NK-92 treated with Interleukin-12 subunit alpha and Interleukin-12 subunit beta, amount 100 ng/mL, for 24 hours (cell line): ENCODE measurements around the gene FRMD4A.
"Not testable (repeated sequence)": the region's sequence is repeated elsewhere in the genome, so short reads cannot be mapped to it uniquely, and the experiment has no call there.

ENCODE experiments used
- DNase-seq: peaks from one replicate; lab custom pipeline; 2025; lab: John Stamatoyannopoulos, UW

FRMD4A gene

DNA sequence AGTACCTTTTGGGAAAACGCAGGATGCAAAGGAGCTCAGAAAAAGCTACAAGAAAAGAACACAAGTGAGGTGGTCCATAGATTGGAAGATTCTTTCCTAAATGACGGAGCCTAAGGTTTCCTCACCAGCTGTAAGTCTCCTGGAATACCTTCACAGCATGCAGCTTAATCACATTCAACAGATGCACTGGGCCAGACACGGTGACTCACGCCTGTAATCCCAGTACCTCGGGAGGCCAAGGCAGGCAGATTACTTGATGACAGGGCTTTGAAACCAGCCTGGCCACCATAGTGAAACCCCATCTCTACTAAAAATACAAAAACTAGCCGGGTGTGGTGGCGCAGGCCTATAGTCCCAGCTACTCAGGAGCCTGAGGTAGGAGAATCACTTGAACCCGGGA is 228.7 kb downstream of the FRMD4A start:
- DNase-seq, result no peak

DNA sequence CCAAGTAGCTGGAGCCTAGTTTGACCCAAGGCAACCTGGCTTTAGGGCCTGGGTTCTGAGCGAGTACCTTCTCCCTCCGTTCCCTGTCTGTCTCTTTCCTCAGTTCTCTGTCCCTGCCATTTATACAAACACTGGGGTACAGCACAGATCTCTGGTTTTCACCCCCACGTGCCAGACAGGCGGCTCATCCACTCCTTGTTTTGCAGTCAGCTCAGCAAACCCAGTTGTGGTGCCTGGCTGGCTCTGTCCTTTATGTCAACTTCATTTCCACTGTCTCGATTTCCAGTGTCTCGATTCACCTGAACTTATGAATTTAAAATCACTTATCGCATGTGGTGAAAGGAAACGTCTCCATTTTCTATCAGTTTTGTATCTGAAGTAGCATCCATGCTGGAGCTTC is 230.8 kb downstream of the FRMD4A start:
- DNase-seq, result no peak

DNA sequence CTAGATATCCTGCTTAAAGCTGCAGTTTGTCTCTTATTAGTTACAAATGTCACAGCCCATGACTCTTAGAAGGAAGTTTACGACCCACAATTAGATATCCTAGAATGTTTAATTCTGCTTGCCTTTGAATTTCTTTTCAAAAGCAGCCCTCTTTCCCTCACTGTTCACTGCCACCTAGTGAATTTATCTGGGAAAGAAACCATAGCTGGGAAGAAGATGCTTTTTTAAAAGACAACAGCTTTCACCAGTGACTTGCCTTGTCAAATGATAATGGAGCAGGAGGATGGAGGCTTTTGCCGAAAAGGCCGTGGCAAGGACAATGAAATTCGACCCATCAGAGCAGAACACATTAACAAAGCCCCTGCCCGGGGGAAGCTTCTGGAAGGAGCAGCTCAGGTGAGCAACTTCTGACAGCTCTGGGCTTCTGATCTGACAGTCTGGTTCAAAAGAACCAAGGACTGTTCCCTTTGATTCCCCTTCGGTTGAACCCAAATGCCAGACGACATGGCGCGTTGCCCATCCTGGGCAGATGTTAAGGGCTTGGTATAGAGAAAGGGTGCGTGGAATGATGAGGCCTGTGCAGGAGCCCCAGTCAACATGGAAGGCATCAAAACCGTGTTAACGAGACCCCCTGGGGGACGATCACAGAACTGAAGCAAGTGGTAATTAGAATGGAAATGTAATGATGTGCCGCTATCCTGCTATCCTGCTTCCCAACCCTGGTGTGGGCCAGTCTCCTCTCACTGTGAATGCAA is 236.8 kb downstream of the FRMD4A start:
- DNase-seq, result no peak

DNA sequence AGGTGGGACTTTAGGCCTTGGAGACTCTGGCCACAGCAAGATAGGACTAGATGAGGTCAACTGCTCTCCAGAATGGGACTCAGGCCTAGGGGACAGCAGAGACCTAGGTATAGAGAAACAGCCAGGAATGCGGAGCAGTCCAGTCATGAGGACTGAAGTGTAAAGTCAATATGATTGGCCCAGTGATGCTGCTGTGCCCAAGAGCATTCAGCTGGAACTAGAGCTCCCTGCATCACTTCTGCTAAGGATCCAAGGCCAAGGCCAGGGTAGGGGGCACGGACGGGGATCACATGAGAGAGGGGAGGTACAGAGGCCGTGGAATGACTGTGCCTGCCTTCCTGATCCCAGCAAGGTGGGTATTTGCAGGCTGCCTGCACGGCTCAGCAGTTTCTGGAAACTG is 237.9 kb downstream of the FRMD4A start:
- no peak for DNase-seq

DNA sequence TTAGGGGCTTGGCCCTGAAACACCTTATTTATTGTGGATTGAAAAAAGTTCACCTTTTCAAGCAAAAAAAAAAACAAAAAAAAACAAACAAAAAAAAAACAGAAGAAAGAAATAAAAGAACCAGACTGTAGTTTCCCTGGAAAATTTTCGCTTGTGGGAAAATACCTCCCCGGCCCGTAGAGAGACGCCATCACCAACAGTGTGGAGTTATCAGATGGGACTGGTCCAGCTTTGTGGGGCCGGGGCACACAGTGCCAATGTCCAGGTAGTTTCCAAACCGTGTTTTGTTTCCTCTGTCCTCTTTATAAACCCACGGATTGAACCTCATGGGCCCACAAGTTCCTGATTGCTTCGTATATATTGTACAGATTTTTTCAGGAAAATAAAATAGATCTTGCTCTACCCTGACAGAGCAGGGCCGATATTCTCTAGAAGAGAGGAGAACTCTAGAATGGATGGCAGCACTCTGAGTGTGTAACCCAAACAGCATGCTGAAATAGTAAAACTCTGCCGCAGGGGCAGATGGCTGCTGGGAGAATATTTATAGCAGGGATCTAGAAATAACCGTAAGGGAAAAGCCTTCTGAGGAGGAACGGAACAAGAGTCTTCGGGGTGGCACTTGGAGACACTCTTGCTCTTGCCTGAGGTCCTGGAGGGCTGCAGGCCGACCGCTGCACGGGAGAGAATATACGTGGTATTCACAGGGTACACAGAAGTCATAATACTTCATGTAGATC is 241.0 kb downstream of the FRMD4A start:
- DNase-seq, result no peak

DNA sequence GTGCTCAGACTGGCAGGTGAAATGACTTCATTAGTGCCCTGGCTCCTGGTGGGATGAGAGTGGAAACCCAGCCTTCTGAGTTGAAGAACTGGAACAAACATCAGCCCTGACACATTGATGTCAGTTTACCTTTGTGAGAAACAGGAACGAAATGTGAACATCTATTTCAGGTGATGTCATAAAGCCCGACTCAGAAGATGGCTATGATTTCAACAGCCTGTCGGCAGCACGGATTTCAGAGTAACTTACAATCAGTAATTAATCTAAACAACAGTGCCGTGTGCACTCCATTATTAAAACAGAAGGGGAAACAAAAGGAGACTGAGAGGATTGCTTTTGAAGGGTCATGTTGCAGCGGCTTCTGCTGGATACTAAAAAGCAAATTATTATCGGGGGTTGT is 243.2 kb downstream of the FRMD4A start:
- DNase-seq, result no peak

DNA sequence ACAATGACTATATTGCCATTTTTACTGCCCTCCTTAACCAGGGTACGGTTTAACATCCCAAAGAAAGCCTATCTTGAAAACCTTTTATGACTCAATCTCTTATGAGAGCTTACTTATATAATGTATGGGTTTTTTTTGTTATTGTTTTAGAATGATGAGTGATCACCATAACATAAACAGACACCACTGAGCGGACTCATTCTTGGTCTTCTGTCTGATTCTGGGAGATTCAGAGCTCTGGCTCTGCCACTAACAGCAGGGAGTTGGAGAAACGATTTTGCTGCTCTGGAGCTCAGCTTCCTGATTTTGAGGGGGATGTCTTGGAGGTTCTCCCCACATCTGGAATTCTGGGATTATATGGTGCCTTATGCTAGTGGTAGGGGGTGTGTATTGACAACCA is 244.1 kb downstream of the FRMD4A start:
- no peak for DNase-seq

DNA sequence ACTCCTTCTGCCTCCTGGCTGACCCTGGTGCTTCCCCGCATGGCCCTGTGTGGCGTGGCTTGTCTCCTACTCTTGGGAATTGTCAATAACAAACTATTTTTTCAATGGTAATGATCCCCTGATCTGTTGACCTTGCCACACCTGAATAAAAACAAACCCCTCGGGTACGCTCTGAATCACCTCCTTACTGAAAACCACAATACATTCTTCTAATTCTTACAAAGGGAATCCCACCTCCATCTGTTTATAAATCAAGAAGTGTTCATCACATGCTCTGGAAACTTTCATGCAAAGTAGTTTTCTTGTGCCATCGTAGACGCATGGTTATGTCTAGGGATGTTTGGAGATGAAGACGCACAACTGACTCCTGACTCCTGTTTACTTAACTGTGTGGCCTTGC is 245.8 kb downstream of the FRMD4A start:
- DNase-seq, result no peak

DNA sequence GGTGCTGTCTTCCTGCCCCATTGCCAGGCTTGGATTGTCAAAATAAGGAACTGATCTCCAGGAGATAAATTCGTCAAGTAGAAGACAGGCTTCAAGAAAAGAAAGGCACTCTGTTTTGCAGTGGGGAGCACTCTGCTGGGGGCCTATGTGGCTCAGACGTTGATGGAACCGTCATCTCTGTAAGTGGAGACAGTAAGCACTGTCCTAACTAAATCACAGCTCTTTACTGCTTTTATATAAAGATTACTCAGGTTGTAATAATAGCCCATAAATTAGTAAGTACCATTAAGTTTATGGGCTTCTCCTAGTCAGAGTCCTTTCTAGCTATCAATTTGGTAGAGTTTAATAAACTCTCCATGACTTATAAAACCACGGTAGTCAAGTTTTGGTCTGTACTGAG is 249.9 kb downstream of the FRMD4A start:
- no peak for DNase-seq

DNA sequence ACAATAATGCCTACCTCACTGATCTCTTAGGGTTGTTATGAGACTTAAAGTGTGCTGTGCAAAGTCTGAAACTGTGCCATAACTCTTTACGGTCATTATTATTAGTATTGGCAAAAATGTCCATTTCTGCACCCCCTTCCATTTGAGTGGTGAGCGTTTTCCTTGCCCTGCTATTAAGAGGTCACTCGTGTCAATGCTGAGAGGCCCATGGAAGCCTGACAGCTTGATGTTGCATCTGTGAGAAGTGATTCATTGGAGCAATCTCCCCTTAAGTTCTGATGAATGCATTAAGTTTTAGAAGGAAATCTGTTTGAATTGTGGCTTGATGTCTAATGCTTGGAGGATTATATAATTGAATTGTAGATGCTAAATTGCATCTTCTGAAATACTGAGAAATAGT is 253.3 kb downstream of the FRMD4A start:
- no peak for DNase-seq

DNA sequence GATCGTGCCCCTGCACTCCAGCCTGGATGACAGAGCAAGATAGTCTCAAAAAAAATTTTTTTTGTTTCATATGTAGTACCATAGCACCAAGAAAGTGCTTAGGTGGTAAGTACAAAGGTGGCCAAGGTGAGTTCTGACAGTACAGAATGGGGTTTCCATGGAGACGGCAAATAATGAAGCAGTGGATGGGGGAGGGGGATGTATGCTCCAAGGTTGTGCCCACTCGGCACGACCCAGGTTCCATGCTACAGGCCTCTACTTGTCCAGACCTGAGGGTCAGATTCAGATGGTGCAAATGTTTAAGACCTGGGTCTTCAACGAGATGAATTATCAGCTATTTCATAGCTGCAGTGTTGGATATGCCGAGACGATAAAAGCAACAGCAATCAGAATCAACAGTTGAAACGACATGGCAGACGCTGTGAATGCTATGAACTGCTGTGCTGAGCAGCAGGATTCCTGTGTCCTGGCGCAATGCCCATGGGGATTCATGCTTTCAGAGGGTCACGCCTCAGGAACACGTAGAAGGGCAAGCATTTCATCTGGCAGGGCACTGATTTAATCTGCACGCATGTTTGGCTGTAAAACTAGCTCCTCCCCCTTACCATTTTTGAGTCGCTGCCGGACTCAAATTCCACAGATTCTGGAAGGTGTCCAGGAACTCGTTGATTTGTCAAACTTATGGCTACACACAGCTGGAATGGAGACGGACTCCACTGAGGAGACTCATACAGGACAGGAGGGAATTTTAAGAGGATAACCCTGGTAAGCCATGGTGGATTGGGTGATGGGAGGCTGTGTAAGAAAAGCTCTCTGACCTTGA is 256.5 kb downstream of the FRMD4A start:
- no peak for DNase-seq

DNA sequence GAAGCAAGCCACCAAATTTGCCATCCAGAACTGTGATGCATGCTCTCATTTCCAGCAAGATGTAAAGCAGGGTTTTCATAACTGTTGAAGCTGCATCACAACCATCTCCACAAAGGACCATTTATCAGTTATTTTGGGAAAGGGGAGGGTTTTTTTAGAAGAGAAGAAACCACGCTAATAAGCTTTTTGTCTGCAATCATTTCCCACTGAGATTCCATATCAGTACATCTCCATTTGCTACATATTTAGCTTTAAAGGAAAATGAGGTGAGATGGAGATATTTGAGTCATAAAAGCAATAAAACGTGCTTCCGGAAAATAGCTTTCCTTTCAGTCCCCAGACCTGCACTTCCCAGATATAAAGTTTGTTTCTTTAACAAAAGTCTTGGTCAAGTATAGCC is 258.2 kb downstream of the FRMD4A start:
- no peak for DNase-seq

DNA sequence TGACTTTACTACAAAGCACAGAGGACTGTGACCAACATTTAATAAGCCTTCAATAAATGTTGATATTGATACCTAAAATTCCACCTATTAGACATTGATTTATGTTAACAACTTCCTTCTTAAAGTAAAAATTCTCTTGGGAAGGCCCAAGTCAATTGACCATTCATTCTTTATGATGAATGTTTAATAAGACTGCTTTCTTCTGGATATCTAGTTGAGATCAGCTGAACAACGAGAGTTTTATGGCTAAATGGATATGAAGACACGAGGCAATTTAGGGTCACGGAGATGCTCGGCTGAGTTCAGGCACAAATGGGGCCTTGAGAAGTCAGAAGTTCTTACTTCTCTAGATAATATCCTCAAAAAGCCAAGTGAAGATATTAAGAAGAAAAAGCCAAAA is 258.8 kb downstream of the FRMD4A start:
- DNase-seq, result no peak

DNA sequence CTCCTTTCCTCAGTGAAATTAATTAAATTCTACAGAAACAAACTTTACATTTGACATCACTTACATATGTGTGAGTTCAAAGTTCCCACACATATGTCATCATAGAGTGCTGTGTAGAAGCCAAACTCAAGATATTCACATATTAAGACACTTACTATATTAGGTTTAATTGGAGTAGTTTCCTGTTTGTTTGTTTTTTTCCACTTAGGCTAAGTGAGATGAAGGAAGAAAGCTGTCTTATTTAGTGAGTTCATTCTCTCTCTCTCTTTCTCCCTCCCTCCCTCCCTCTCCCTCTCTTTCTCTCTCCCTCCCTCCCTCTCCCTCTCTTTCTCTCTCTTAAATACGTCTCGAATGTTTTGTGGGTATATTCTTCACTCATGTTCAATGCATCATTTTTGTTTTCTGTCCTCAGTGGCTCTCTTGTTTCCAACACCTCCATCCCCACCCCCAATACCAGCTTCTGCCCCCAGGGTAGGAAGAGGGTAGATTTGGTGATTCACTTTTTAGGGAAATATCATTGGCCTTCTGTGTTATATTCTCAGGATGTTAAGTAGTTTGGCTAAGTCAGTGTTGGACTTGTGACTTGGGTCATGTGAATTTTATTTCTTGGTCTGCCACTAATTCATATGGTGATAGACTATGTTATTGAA is 262.0 kb downstream of the FRMD4A start:
- no peak for DNase-seq

DNA sequence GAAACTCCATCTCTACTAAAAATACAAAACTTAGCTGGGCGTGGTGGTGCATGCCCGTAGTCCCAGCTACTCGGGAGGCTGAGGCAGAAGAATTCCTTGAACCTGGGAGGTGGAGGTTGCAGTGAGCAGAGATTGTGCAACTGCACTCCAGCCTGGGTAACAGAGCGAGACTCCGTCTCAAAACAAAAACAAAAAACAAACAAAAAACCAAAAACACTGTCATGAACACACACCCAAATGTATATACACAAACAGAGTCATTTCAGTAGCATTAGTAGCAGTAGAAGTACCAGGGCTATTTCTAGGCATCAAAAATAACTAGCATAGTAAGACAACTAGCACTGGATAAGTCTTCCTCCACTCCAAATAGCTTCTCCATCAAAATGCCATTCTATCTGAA is 263.1 kb downstream of the FRMD4A start:
- DNase-seq, result not testable (repeated sequence)

DNA sequence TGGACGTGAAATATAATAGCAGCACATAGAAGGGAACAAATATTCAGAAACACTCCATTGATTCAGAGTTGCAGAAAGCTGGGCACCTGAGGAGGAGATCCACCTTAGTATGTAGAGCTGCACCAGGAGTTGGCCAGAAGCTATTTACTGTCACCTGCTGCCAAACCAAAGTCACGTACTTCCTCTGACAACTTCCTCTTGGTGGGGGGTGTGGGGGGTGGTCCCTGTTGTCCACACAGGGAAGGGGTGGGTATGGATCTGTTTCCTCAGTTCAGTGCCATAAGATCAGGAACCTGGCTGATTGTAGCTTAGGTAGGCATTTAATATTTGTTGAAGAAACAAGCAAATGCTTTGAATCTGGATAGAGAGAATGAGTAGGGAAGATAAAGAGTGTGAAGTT is 264.6 kb downstream of the FRMD4A start:
- no peak for DNase-seq

DNA sequence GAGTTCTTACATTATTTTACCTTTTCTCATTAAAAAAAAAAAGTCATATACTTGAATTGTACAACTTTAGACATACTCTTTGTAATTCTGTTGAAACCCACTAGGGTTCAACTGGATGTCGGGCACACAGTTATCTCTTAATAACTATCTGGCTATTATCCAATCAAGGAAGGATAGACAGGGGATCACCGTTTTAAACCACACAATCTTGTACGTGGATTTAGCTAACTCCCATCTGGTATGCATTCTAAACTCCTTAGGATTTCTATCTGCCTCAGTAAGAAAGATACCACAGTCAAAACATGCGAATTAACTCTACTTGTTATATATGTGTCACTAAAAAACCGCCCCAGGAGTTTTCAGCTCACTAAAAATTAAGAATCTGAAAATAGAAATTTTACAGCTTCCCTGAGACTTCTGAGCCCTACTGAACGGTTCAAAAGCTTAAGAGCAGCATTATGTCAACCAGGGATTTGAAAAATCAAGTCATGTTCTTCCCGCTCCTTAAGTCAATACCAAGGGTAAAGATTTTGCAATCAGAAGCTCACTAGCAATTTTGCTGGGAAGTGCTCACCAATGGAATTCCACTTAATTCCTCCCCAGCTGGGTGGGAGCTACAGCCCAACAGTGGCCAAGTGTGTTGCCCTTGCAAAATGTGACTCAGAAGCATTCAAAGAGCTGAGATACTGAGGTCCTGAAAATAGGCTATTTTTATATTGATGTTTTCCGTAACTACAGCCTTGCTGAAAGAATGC is 267.0 kb downstream of the FRMD4A start:
- DNase-seq, result no peak

DNA sequence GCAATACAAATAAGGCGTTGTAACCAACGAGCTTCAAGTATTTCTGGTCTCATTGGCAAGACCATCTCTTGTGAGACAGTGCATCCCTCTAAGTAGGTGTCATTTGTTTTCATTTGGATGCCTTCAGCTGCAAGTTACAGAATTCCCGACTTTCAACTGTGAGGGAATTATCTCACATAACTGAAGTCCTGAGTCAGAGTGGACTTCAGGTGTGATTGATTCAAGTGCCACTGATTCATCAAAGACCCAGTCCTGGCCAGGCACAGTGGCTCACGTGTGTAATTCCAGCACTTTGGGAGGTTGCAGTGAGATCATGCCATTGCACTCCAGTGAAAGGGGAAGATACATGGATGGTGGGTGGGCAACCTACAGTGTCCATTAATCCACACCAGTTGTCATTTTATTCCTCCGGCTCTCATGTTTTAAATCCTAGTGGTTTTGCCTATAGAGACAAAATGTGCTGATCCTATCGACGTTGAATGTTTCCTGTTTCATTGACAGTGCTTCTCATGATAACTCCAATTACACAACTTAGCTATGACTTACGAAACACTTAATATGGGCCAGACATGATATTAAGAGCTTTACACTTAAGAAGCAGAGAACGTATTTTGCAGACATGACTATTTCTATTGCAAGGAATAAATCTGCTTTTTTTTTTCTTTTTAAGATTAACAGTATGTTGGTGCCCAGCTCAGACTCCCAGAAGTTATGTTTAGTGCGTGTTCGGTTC is 268.0 kb downstream of the FRMD4A start:
- DNase-seq, result no peak

DNA sequence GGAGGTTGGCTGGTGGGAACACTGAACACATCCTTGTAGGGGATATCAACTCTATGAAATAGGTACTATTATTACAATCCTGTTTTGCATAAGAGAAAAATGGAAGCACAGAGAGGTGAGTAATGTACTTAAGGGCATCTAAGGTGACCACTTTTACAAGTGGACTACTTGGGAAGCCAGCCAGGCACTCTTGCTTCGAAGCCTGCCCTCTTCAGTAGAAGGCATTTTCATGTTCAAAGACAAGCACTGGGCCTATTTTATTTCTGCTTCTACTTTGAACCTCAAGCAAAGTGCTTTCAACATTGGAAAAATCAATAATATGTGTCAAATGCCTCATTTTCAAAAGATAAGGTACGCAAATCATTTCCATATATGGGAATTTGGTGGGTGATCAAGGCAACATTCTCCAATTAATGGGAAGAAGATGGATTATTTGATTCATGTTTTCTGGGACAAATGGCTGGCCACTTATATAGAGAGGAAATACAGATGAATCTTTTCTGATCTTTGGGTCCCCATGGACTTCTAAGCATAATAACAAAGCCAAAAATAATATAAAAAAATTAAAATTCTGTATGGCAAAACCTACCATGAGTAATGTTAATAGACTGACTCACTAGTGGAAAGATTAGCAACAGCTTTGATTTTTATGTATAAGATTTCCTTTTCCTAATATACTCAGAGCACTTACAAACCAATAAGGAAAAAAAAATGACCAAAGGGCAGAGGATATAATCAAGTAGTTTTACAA is 270.2 kb downstream of the FRMD4A start:
- no peak for DNase-seq
